VCaP (cell line): Measurements from ENCODE around the gene CPNE5.
"Not testable (repeated sequence)": the region's sequence is repeated elsewhere in the genome, so short reads cannot be mapped to it uniquely, and the experiment has no call there.

ENCODE experiments used
- H3K27ac ChIP-seq: fragments of 450-650 bp; 2 replicates; pipeline ENCODE4 v1.5.1; 2017
- TF ChIP-seq, protein P1 (sequence below): fragments of 450-650 bp; conservative IDR thresholded peaks from 2 replicates; pipeline ENCODE4 v1.5.1; 2017; ENCODE audit warnings: mild to moderate bottlenecking, moderate library complexity

The CPNE5 gene

DNA sequence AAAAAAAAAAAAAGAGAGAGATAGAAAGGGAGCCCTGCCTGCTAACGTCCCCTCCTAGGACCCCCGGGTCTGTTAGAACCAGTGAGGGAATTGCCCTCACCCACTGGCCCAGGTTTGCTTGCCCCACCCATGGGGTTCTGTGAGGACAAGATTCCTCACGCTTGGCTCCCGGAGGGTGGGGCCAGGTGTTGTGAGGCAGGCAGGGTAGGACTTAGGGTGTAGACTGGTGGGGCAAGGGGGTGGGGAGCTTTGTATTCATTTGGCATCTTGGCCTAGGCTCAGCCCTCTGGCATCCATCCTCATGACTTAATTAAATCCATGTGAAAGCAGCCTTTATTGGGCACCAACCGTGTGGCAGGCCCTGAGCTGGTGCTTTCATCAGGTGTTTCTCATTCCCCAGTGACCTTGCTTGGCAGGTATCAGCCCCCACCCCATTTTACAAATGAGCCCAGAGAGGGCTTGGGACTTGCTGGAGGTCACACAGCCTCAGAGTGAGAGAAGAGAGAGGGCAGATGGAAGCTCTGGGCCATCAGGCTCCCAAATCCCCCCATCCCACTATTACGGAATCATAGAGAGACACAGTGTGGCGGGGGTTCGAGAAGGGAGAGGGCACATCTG lies 122.7 kb downstream of the CPNE5 start:
- TF ChIP-seq, protein P1, sequence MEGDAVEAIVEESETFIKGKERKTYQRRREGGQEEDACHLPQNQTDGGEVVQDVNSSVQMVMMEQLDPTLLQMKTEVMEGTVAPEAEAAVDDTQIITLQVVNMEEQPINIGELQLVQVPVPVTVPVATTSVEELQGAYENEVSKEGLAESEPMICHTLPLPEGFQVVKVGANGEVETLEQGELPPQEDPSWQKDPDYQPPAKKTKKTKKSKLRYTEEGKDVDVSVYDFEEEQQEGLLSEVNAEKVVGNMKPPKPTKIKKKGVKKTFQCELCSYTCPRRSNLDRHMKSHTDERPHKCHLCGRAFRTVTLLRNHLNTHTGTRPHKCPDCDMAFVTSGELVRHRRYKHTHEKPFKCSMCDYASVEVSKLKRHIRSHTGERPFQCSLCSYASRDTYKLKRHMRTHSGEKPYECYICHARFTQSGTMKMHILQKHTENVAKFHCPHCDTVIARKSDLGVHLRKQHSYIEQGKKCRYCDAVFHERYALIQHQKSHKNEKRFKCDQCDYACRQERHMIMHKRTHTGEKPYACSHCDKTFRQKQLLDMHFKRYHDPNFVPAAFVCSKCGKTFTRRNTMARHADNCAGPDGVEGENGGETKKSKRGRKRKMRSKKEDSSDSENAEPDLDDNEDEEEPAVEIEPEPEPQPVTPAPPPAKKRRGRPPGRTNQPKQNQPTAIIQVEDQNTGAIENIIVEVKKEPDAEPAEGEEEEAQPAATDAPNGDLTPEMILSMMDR, result no peak
- H3K27ac ChIP-seq, result no peak overlapping the region

DNA sequence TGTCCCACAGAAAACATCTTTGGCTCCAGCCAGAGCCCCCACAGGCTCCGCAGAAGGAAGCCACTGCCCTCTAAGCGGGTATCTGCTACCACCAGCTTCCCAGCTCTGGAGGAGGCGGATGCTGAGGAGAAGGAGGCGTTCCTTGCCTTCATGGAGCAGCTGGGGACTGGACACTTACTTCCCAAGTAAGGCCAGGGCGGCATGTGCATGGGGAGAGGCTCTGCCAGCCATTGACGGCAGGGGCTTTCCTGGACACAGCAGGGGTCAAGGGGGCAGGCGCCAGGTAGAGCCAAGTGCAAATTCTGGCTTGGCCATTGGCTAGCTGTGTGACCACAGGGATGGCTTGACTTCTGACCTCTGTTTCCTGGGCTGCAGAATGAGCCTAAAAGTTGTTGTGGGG lies 123.8 kb downstream of the CPNE5 start:
- TF ChIP-seq, protein P1, result no peak
- H3K27ac ChIP-seq, result no peak overlapping the region

DNA sequence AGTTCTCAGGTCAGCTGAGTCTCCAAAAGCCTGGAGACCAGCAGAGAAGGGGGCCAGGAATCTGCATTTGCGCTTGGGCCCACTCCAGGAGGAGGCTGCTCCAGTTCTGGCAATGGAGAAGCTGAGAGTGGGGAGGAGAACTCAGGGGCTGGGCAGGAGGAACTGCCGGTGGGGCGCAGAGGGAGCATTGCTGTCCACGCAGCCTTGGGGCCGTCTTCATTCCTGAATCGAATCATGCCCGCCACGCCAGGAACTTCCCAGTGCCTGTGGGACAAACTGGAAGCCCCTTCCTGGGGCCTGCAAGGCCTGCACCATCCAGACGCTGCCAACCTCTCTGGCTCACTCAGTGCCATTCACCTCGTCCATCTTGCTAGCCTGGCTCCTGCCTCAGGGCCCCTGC lies 124.7 kb downstream of the CPNE5 start:
- no peak overlapping the region for H3K27ac ChIP-seq
- TF ChIP-seq, protein P1, result no peak

DNA sequence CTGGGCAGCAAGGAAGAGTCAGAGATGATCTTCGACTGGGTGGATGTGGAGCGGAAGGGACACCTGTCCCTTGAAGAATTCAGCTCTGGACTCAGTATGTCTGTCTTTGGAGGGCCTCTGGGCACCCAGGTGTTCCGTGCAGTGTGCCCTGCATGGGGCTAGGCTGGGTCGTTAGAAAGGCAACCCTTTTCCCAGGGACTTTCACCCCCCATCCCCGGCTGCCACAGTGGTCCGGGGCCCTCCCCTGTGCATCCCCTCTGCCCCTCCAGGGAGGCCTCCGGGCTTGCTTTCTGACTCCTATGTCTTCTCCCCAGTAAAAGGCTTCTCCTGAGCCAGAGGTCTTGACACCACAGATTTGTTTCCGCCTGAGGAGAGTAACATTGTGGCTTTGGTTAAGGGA lies 125.4 kb downstream of the CPNE5 start:
- H3K27ac ChIP-seq, result no peak overlapping the region
- TF ChIP-seq, protein P1, result no peak

DNA sequence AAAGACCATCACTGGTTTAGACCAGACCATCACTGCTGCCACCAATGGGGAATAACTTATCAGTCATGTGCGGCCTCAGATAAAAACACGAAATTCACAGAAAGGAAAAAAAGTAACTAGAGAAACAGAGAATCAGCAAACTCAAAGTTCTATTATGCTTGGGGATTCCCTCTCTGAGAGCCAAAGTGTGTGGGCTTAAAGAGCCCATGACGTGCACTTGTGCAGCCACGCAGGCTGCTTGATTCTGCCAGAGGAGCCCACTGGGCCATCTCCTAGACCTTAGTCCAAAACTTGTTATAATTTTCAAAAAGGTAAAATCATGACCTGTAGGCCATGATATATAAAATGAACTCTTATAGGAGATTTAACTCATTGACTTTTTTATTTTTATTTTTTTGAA lies 126.4 kb downstream of the CPNE5 start:
- TF ChIP-seq, protein P1, result no peak
- no peak overlapping the region for H3K27ac ChIP-seq

DNA sequence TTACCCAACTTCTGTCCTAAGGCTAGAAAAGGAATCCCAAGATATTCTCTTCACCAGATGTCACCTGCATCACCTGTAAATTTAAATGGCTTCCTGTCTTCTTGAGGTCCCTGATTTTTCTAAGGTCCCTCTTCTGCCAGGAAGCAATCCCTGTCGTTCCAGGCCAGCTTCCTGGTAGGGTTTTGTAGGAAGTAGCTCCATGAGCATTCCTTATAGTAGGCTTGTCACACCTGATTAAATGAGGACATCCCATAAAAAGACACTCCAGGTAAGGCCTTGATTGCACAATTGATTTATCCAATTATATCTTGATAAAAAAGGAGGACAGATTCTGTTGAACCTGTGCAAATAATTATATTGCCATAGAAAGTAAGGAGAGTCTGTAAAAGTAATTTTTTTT lies 132.9 kb downstream of the CPNE5 start:
- TF ChIP-seq, protein P1, result no peak
- H3K27ac ChIP-seq, result no peak overlapping the region

DNA sequence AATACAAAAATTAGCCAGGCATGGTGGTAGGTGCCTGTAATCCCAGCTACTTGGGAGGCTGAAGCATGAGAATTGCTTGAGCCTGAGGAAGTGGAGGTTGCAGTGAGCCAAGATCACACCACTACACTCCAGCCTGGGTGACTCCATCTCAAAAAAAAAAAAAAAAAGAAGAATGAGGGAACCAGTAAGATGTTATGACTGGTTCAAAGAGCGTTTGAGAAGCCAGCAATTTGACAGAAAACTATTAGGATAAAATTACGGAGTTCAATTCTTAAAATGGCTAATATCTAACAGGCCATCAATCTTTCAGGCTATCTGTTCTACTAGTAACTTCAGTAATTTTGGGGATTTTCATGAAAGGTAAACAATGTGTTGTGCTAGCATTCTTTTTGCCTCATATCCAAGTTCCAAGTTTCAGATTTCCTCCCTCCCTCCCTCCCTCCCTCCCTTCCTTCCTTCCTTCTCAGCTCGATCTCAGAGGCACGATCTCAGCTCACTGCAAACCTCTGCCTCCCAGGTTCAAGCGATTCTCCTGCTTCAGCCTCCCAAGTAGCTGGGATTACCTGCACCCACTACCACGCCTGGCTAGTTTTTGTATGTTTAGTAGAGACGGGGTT lies 134.2 kb downstream of the CPNE5 start:
- not testable (repeated sequence) for H3K27ac ChIP-seq

DNA sequence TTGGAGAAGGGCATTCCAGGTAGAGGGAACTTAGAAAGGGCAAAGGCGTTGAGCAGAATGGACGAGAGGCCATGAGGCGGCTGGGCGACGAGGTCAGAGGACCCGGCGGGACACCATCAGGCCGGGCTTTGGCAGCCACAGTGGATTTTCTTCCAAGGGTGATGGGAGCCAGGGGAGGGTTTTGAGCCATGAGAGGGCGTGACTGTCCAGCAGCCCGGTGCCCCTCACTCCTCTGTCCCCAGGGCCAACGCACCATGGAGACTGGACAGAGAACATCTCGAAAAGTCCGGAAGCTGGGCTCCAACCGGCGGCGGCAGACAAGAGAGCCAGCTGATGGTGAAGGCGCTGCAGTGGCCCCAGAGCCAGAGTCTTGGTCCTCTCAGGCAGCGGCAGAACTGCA lies 135.3 kb downstream of the CPNE5 start:
- TF ChIP-seq, protein P1, result no peak
- no peak overlapping the region for H3K27ac ChIP-seq
